ENCODE measurements around the gene GYG1. TPM values are rescaled to one million over a fixed set of nuclear protein-coding genes. Genes with fewer than 3 reads are reported as not detected.

Gene GYG1
- total RNA-seq, 2 experiments from 2014 or later = 71.3 to 74.0 TPM

DNA sequence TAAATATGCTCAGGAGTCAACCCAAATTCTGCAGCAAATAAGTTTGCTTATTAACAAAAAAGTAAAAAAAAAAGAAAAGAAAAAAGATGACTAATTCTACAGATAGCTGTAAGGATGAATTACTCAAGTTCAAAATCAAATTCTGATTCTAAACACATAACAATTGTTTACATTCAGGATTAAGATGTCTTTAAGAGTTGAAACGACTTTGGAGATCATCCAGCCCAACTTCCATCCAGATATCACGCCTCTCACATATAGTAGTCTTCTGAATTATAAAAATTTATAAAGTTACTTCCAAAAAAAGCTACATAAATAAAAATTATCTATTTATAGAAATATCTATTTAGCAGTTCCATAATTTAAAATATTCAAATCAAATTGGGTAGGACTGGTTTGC, 39.8 kb downstream of the GYG1 start:
- DNase-seq = no peak
- no peak overlapping the region for H3K27ac Mint-ChIP-seq
- H3K4me3 Mint-ChIP-seq = no peak overlapping the region
- no peaks in the 10 kb centered on the region for H3K9me3 Mint-ChIP-seq (ENCODE audit: low read depth)
- no peak for ATAC-seq
- H3K36me3 Mint-ChIP-seq = peaks cover 35% of the 10 kb centered on the region
- H3K4me1 Mint-ChIP-seq = no peaks in the 10 kb centered on the region
- CTCF ChIA-PET = interaction anchor here (1.3 kb wide), 1 partner anchor 29 kb away, joined by 4 read pairs; no protein-coding TSS in a partner anchor
- no peaks in the 10 kb centered on the region for H3K27me3 Mint-ChIP-seq

DNA sequence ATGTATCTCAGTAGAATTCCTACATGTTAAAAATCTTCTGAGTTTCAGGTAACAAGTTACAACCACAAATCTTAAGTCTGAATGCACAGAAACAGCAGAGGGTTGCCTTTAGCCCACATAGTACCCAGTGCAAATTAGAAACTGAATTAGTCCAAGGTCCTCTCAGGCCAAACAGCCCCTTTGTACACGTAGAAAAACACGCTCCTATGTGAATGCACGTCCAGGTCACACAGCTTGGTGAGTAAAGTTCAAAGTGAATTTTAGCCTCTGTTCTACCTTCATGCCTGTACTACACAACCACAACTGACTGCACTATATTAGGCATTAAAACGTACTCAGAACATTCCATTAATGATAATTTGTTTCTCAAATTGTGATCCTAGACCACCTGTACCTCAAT, 46.3 kb downstream of the GYG1 start:
- H3K36me3 Mint-ChIP-seq = peaks cover 36% of the 10 kb centered on the region
- ATAC-seq (no peak), DNase-seq (no peak)
- no peaks in the 10 kb centered on the region for H3K9me3 Mint-ChIP-seq (ENCODE audit: low read depth)
- H3K4me3 Mint-ChIP-seq = no peak overlapping the region
- H3K27me3 Mint-ChIP-seq = no peaks in the 10 kb centered on the region
- no peak overlapping the region for H3K27ac Mint-ChIP-seq
- peaks cover 6% of the 10 kb centered on the region for H3K4me1 Mint-ChIP-seq
- CTCF ChIA-PET = no interaction called here

DNA sequence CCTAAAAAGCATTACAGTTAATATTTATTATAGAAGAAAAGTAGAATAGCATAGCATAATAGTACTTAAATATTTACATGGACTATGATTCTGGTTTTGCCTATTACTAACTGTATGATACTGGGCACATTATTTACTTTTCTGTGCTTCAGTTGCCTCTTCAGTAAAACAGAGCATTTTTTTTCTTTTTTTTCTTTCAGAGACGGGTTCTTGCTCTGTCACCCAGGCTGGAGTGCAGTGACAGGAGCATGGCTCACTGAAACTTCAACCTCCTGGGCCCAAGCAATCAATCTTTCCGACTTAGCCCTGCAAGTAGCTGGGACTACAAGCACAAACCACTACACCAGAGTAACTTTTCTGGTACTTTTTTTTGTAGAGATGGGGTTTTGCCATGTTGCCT, 47.0 kb downstream of the GYG1 start:
- H3K27ac Mint-ChIP-seq = no peak overlapping the region
- peaks cover 39% of the 10 kb centered on the region for H3K36me3 Mint-ChIP-seq
- H3K9me3 Mint-ChIP-seq (ENCODE audit: low read depth) = no peaks in the 10 kb centered on the region
- CTCF ChIA-PET = no interaction called here
- H3K4me3 Mint-ChIP-seq = no peak overlapping the region
- DNase-seq = no peak
- ATAC-seq = no peak
- H3K27me3 Mint-ChIP-seq = no peaks in the 10 kb centered on the region
- H3K4me1 Mint-ChIP-seq = peaks cover 13% of the 10 kb centered on the region

DNA sequence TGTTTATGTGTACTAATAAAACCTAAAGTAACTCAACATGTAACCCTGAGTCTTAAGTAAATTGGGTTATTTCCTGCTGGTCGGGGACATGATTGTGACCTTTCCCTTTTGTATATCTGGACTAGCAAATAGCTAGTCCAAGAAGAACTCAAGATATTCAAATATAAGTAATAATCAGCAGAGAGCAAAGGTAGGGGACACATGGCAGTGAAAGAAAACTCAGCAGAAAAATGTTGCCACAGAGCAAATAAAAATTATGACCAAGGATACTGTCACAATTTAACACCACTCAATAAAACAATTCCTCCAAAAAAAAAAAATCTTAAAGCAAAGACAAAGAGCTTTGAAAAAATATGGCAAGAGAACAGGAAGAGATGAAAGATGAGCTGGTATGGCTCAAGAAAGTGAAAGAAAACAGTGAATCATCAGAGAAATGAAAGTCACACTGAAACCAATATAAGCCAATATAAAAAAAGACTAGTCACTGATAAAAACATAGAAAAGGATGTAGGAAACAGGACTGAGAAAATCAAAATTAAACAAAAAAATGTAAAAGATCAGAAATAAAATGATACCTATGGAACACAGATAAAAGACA, 51.5 kb downstream of the GYG1 start:
- H3K27ac Mint-ChIP-seq = peak overlapping the region; percentile 92
- ATAC-seq (peak; percentile 91), DNase-seq (no peak)
- H3K27me3 Mint-ChIP-seq = no peaks in the 10 kb centered on the region
- peak overlapping the region; percentile 34 for H3K4me3 Mint-ChIP-seq
- no peaks in the 10 kb centered on the region for H3K9me3 Mint-ChIP-seq (ENCODE audit: low read depth)
- CTCF ChIA-PET = interaction anchor here (0.9 to 1.5 kb wide), 3 partner anchors 26 to 235 kb away, joined by 3 to 4 read pairs (median 4); no protein-coding TSS in a partner anchor
- peaks cover 52% of the 10 kb centered on the region for H3K36me3 Mint-ChIP-seq
- H3K4me1 Mint-ChIP-seq = peaks cover 23% of the 10 kb centered on the region

DNA sequence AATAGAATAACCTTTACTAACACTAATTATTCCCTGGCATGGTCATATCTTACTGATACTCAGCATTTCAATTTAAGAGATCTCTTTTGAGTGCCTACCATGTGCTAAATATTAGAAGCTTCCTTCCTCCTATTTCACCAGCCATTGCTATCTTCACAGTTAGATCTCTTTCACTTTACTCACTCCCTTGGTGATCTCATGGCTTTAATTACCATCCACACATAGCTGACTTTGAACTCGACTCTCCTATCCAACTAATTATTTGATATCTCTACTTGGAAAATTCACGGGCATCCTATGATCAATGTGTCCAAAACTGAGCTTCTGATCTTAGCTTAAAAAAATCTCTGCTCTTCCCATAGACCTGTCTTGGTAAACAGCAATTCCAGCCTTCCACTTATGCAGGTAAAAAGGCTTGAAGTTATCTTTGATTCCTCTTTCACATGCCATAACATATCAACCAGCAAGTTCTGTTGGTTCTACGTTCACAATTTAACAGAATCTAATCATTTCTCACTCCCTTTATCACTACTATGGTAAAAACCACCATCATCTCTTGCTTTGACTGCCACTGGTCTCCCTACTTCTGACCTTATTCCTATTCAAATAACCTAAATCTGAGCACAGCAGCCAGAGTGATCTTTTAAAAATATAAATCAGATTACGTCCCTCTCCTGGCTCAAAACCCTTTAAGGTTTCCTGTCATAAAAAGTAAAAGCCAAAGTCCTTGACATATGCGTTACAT, 53.2 kb downstream of the GYG1 start:
- H3K27ac Mint-ChIP-seq = no peak overlapping the region
- no peak for ATAC-seq

DNA sequence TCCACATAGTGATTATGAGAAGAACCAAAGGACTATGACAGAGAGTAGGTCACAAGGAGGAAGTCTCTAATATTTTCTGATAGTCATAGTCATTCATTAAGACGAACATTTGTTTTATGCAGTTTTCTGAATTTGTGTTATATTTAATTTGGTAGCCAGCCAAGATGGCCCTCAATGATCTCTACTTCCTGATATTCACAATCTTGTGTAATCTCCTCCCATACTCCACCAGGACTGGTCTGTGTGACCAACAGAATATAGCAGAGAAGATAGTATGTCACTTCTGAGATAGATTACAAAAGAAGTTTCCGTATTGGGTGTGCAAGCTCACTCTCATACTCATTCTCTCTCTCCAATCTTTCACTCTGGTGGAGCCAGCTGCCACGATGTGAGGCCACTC, 64.2 kb downstream of the GYG1 start:
- DNase-seq (no peak), ATAC-seq (no peak)
- Mint-ChIP-seq H3K4me3 (no peak overlapping the region), H3K27ac (no peak overlapping the region), H3K27me3 (no peaks in the 10 kb centered on the region), H3K36me3 (peaks cover 73% of the 10 kb centered on the region), H3K9me3 (ENCODE audit: low read depth) (peaks cover 16% of the 10 kb centered on the region), H3K4me1 (no peaks in the 10 kb centered on the region)
- CTCF ChIA-PET = no interaction called here

More for the DNA sequence above, 53.2 kb downstream of the GYG1 start:
- DNase-seq = no peak
- H3K9me3 Mint-ChIP-seq (ENCODE audit: low read depth) = no peaks in the 10 kb centered on the region
- CTCF ChIA-PET = interaction anchor here (1.0 kb wide), 1 partner anchor 49 kb away, joined by 3 read pairs; no protein-coding TSS in a partner anchor
- H3K36me3 Mint-ChIP-seq = peaks cover 54% of the 10 kb centered on the region
- H3K27me3 Mint-ChIP-seq = no peaks in the 10 kb centered on the region
- H3K4me3 Mint-ChIP-seq = no peak overlapping the region
- peaks cover 23% of the 10 kb centered on the region for H3K4me1 Mint-ChIP-seq

DNA sequence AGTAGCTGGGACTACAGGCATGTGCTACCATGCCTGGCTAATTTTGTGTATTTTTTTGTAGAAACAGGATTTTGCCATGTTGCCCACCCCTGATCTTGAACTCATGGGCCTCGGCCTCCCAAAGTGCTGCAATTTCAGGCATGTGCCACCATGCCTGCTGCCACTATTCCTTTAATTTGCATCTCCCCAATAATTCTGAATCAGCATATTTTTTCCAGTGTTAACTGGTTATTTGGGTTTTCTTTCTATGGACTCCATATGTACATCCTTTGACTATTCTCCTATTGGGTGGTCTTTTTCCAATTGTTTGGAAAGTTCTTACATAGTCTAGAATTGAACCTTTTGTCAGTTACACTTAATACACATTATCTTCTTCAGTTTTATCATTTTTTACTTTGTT, 66.9 kb downstream of the GYG1 start:
- no peak overlapping the region for H3K27ac Mint-ChIP-seq
- H3K4me1 Mint-ChIP-seq = no peaks in the 10 kb centered on the region
- no peak for ATAC-seq
- H3K36me3 Mint-ChIP-seq = peaks cover 58% of the 10 kb centered on the region
- H3K27me3 Mint-ChIP-seq = no peaks in the 10 kb centered on the region
- H3K4me3 Mint-ChIP-seq = no peak overlapping the region
- CTCF ChIA-PET = no interaction called here
- H3K9me3 Mint-ChIP-seq (ENCODE audit: low read depth) = peaks cover 13% of the 10 kb centered on the region
- no peak for DNase-seq

DNA sequence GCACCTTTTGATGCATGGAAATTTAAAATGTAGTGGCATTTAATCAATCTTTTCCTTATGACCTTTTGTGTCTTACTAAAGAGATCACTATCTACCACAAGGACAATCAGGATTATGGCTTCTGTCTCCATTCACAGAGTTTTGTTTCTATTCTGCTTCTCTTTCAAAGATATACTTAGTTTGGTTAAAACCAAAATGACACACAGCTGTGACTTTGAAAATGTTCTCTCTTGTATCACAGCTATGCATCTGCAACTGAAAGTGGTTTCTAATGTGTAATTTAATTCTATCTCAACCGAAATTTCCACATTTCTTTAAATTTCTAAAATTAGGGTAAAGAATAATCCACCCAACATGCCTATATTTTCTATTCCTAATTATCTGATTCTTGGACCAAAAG, 67.3 kb downstream of the GYG1 start:
- Mint-ChIP-seq H3K9me3 (ENCODE audit: low read depth) (peaks cover 9% of the 10 kb centered on the region), H3K4me3 (no peak overlapping the region), H3K27ac (no peak overlapping the region), H3K4me1 (no peaks in the 10 kb centered on the region), H3K27me3 (no peaks in the 10 kb centered on the region), H3K36me3 (peaks cover 57% of the 10 kb centered on the region)
- DNase-seq = no peak
- ATAC-seq = no peak
- CTCF ChIA-PET = no interaction called here

DNA sequence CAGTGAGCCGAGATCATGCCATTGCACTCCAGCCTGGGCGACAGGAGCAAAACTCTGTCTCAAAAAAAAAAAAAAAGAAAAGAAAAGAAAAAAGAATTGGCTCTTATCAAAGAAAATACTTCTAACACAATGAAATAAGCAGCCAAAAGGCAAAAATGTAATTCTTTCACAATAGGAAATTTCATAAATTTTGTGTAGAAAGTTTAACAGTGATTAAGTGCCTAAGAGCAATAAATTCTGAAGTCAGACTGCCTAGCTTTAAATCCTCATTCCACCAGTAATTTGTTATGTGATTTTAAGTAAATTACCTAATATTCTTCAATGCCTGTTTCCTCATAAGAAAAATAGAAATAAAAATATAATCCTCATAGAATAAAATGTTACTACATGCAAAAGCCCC, 70.4 kb downstream of the GYG1 start:
- DNase-seq = no peak
- Mint-ChIP-seq H3K4me1 (no peaks in the 10 kb centered on the region), H3K36me3 (peaks cover 52% of the 10 kb centered on the region), H3K27ac (no peak overlapping the region), H3K4me3 (no peak overlapping the region), H3K9me3 (ENCODE audit: low read depth) (no peaks in the 10 kb centered on the region), H3K27me3 (no peaks in the 10 kb centered on the region)
- CTCF ChIA-PET = no interaction called here
- no peak for ATAC-seq

DNA sequence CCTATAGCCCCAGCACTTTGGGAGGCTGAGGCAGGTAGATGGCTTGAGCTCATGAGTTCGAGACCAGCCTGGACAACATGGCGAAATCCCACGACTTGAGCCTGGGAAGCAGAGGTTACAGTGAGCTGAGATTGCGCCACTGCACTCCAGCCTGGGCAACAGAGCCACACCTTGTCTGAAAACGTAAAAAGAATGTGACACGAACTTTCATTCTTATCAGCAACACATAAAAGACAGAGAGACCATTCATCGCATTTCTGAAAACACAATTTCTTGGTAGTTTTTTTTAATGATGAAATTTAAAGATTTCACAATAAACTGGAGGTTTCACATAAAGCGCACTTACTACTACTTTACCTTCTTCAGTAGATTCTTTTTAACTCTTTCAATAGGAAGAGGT, 76.5 kb downstream of the GYG1 start:
- Mint-ChIP-seq H3K4me3 (no peak overlapping the region), H3K27me3 (no peaks in the 10 kb centered on the region), H3K27ac (no peak overlapping the region), H3K36me3 (peaks cover 43% of the 10 kb centered on the region), H3K4me1 (no peaks in the 10 kb centered on the region), H3K9me3 (ENCODE audit: low read depth) (no peaks in the 10 kb centered on the region)
- CTCF ChIA-PET = interaction anchor here (1.2 kb wide), 1 partner anchor 112 kb away, joined by 3 read pairs; no protein-coding TSS in a partner anchor
- ATAC-seq (no peak), DNase-seq (no peak)

Other genes with a start within 250 kb of the GYG1 start
- not detected for gene CPB1, start 163.7 kb upstream of the GYG1 start, total RNA-seq
- gene CPA3, start 126.2 kb upstream of the GYG1 start, total RNA-seq = not detected
- gene HLTF, start 95.0 kb downstream of the GYG1 start, total RNA-seq = 10 to 100 TPM; 31.3 to 37.7 TPM
- 10 to 100 TPM; 32.5 to 36.0 TPM for gene HPS3, start 138.1 kb downstream of the GYG1 start, total RNA-seq
- gene CP, start 230.3 kb downstream of the GYG1 start, total RNA-seq = not detected